GM19025 (cell line): ENCODE measurements around the gene PDE6A.
"Not testable (repeated sequence)": the region's sequence is repeated elsewhere in the genome, so short reads cannot be mapped to it uniquely, and the experiment has no call there.

Source experiments
- ATAC-seq: cut with Tn5 transposase; IDR thresholded peaks from one replicate; pipeline ENCODE4 v1.9.1; 2021; ENCODE audit warnings: mild to moderate bottlenecking, low read depth, moderate library complexity; ENCODE audit not compliant: unreplicated experiment

PDE6A gene

GRCh38 chr5:149870232-149870631, 74.4 kb downstream of the PDE6A start:
- ATAC-seq: no peak

GRCh38 chr5:149869411-149869821, 75.2 kb downstream of the PDE6A start:
- no peak for ATAC-seq

GRCh38 chr5:149865746-149866145, 78.8 kb downstream of the PDE6A start:
- no peak for ATAC-seq

GRCh38 chr5:149863830-149864229, 80.8 kb downstream of the PDE6A start:
- no peak for ATAC-seq

GRCh38 chr5:149863176-149863575, 81.4 kb downstream of the PDE6A start:
- no peak for ATAC-seq

GRCh38 chr5:149860801-149861322, 83.7 kb downstream of the PDE6A start:
- peak; percentile 87 for ATAC-seq

GRCh38 chr5:149859746-149860145, 84.8 kb downstream of the PDE6A start:
- no peak for ATAC-seq

GRCh38 chr5:149858481-149858880, 86.1 kb downstream of the PDE6A start:
- not testable (repeated sequence) for ATAC-seq

GRCh38 chr5:149857499-149857898, 87.1 kb downstream of the PDE6A start:
- ATAC-seq: no peak

- ATAC-seq: no peak
Observed at GRCh38 chr5:149855366-149855765, 89.2 kb downstream of the PDE6A start.

- ATAC-seq: no peak
Observed at GRCh38 chr5:149854866-149855265, 89.7 kb downstream of the PDE6A start.

GRCh38 chr5:149853701-149854100, 90.9 kb downstream of the PDE6A start:
- no peak for ATAC-seq

- ATAC-seq: no peak
Observed at GRCh38 chr5:149853331-149853648, 91.3 kb downstream of the PDE6A start.

GRCh38 chr5:149852641-149853330, 91.8 kb downstream of the PDE6A start:
- ATAC-seq: no peak

GRCh38 chr5:149851211-149851610, 93.4 kb downstream of the PDE6A start:
- ATAC-seq: no peak

- no peak for ATAC-seq
Observed at GRCh38 chr5:149849966-149850910, 94.4 kb downstream of the PDE6A start.

- ATAC-seq: no peak
Observed at GRCh38 chr5:149849280-149849965, 95.2 kb downstream of the PDE6A start.

GRCh38 chr5:149847611-149848010, 97.0 kb downstream of the PDE6A start:
- ATAC-seq: no peak

- no peak for ATAC-seq
Observed at GRCh38 chr5:149846021-149846420, 98.6 kb downstream of the PDE6A start.

GRCh38 chr5:149845601-149846000, 99.0 kb downstream of the PDE6A start:
- no peak for ATAC-seq
